HCT116 (cell line): ENCODE results near the gene P2RY14. TPM values are rescaled to one million over a fixed set of nuclear protein-coding genes. Genes with fewer than 3 reads are reported as not detected.

Source experiments
- ATAC-seq: fragments of 200-7000 bp; cut with Tn5 transposase; 2 replicates; pipeline ENCODE4 v1.9.1; 2020; ENCODE audit warnings: mild to moderate bottlenecking, moderate library complexity
- BruUV-seq: library from RNA; stranded (reverse); fragments of 400-500 nt; replicated peaks from 2 replicates; lab custom pipeline; 2021; lab: Mats Ljungman, UMichigan
- CTCF ChIA-PET: fragments of 300-600 bp; sonication (Branson Sonifier 250); formaldehyde crosslinking; loops from one replicate; lab custom pipeline; 2021; ENCODE audit warnings: antibody characterized with exemption; lab: Charles Lee
- POLR2A ChIA-PET: fragments of 300-600, 350-600 bp; sonication (Branson Sonifier 250); formaldehyde crosslinking; loops from one replicate; lab custom pipeline; 2021; ENCODE audit warnings: antibody characterized with exemption; lab: Charles Lee
- RAD21 ChIA-PET, 2 experiments: fragments of 300-600 bp; sonication (Branson Sonifier 250); formaldehyde crosslinking; loops; one replicate each; lab custom pipeline; 2023; ENCODE audit warnings: low total read pairs in 2 of 2; ENCODE audit not compliant: uncharacterized antibody in 2 of 2, unreplicated experiment in 2 of 2, low non-redundant PET in 1 of 2; lab: Charles Lee
- DNase-seq: peaks from one replicate; pipeline ENCODE4 v3.0.0-alpha.2; 2010; ENCODE audit warnings: low read depth, low spot score
- H2AFZ ChIP-seq: fragments of 200-600 bp; shearing (Covaris generic), sonication (generic); 2 replicates; pipeline ENCODE4 v1.6.1; 2017; ENCODE audit warnings: low read depth, mixed run types, mixed read lengths, antibody characterized with exemption, low read length; ENCODE audit not compliant: poor library complexity, severe bottlenecking
- H3K27ac ChIP-seq: 2 replicates; pipeline ENCODE4 v1.5.1; 2012; ENCODE audit warnings: low read depth, low read length
- H3K27me3 ChIP-seq: fragments of 200-600 bp; sonication (generic); 2 replicates; pipeline ENCODE4 v1.6.1; 2016; ENCODE audit warnings: mixed run types, low read length, mixed read lengths; ENCODE audit not compliant: insufficient read depth
- H3K36me3 ChIP-seq, 2 experiments: fragments of 200-500 bp in 1 of 2; fragments of 200-600 bp in 1 of 2; sonication (Bioruptor generic) in 1 of 2; sonication (generic) in 1 of 2; 2 replicates each; pipeline versions ENCODE4 v1.5.1 to v1.6.1; 2014 to 2016; ENCODE audit warnings: low read length in 2 of 2, inconsistent platforms in 1 of 2, mixed read lengths in 1 of 2, mixed run types in 1 of 2; ENCODE audit not compliant: insufficient read depth in 2 of 2, control insufficient read depth in 1 of 2
- H3K4me1 ChIP-seq, 2 experiments: fragments of 200-600 bp in 1 of 2; sonication (generic) in 1 of 2; 2 replicates each; pipeline versions ENCODE4 v1.5.1 to v1.6.1; 2012 to 2017; ENCODE audit warnings: low read length in 2 of 2, inconsistent platforms in 1 of 2, mild to moderate bottlenecking in 1 of 2, mixed read lengths in 1 of 2, mixed run types in 1 of 2, moderate library complexity in 1 of 2; ENCODE audit not compliant: insufficient read depth in 2 of 2, control insufficient read depth in 1 of 2
- H3K4me2 ChIP-seq: fragments of 200-600 bp; sonication (generic); 2 replicates; pipeline ENCODE4 v1.6.1; 2017; ENCODE audit warnings: mixed run types, low read length, mixed read lengths
- H3K4me3 ChIP-seq, 2 experiments: fragments of 200-600 bp in 1 of 2; sonication (generic) in 1 of 2; replicated peaks in 1 of 2; 2 replicates each; pipeline ENCODE4 v1.5.1; 2011 to 2016; ENCODE audit warnings: low read length in 2 of 2, control low read depth in 1 of 2, low read depth in 1 of 2, mild to moderate bottlenecking in 1 of 2, mixed read lengths in 1 of 2, mixed run types in 1 of 2
- H3K79me2 ChIP-seq: fragments of 200-600 bp; sonication (generic); 2 replicates; pipeline ENCODE4 v1.6.1; 2017; ENCODE audit warnings: mild to moderate bottlenecking, mixed run types, low read length, moderate library complexity, mixed read lengths; ENCODE audit not compliant: insufficient read depth
- H3K9ac ChIP-seq: fragments of 200-600 bp; sonication (generic); 2 replicates; pipeline ENCODE4 v1.6.1; 2016; ENCODE audit warnings: low read length, mixed read lengths
- H3K9me2 ChIP-seq: fragments of 200-600 bp; sonication (generic), shearing (Covaris generic); 2 replicates; pipeline ENCODE4 v1.6.1; 2017; ENCODE audit warnings: mixed run types, mild to moderate bottlenecking, moderate library complexity; ENCODE audit not compliant: insufficient read depth
- H3K9me3 ChIP-seq, 2 experiments: fragments of 200-500 bp in 1 of 2; fragments of 200-600 bp in 1 of 2; sonication (Bioruptor generic) in 1 of 2; sonication (generic) in 1 of 2; 2 replicates each; pipeline ENCODE4 v1.6.1; 2014 to 2017; ENCODE audit warnings: low read length in 2 of 2, mixed read lengths in 2 of 2, inconsistent platforms in 1 of 2, low read depth in 1 of 2, mild to moderate bottlenecking in 1 of 2, mixed run types in 1 of 2, moderate library complexity in 1 of 2; ENCODE audit not compliant: control insufficient read depth in 1 of 2, insufficient read depth in 1 of 2
- H4K20me1 ChIP-seq: fragments of 200-600 bp; sonication (generic), shearing (Covaris generic); 2 replicates; pipeline ENCODE4 v1.6.1; 2017; ENCODE audit warnings: mixed run types, mild to moderate bottlenecking, moderate library complexity; ENCODE audit not compliant: insufficient read depth
- EGR1 ChIP-seq: IDR thresholded peaks from 2 replicates; pipeline ENCODE4 v1.6.1; 2012; ENCODE audit warnings: low read depth
- EZH2phosphoT487 ChIP-seq: fragments of 200-600 bp; IDR thresholded peaks from 2 replicates; pipeline ENCODE4 v1.6.1; 2018; ENCODE audit warnings: antibody characterized with exemption, borderline replicate concordance
- POLR2A ChIP-seq: IDR thresholded peaks from 2 replicates; pipeline ENCODE4 v1.7.0; 2011; ENCODE audit warnings: borderline replicate concordance; ENCODE audit not compliant: insufficient read depth, insufficient read length; ENCODE audit errors: extremely low read depth
- POLR2AphosphoS5 ChIP-seq: IDR thresholded peaks from 2 replicates; pipeline ENCODE4 v1.6.1; 2011; ENCODE audit warnings: mild to moderate bottlenecking, low read depth, low read length, moderate library complexity
- SIN3A ChIP-seq: IDR thresholded peaks from 2 replicates; pipeline ENCODE4 v1.6.1; 2012; ENCODE audit warnings: low read depth
- SP1 ChIP-seq: IDR thresholded peaks from 2 replicates; pipeline ENCODE4 v1.6.1; 2012; ENCODE audit warnings: low read depth
- SRF ChIP-seq: IDR thresholded peaks from 2 replicates; pipeline ENCODE4 v1.6.1; 2012; ENCODE audit warnings: low read depth
- ZNF274 ChIP-seq: fragments of 200-500 bp; sonication (Bioruptor generic); IDR thresholded peaks from 2 replicates; pipeline ENCODE4 v1.6.1; 2014; ENCODE audit warnings: mild to moderate bottlenecking, low read depth, low read length, inconsistent platforms
- intact Hi-C: fragments of 100-400 bp; cut with micrococcal nuclease; formaldehyde crosslinking; loops from 2 replicates; pipeline ENCODE4 v1.10.0; 2022
- total RNA-seq: library from RNA; stranded (reverse); gene quantifications from one replicate; pipeline ENCODE4 v1.2.1, GENCODE V29; 2021; ENCODE audit not compliant: unreplicated experiment
- TF ChIP-seq, protein P1 (sequence below): IDR thresholded peaks from 2 replicates; pipeline ENCODE4 v1.6.1; 2012; ENCODE audit warnings: low read depth

The P2RY14 gene
- total RNA-seq, 1 experiment from 2014 or later: not detected

DNA sequence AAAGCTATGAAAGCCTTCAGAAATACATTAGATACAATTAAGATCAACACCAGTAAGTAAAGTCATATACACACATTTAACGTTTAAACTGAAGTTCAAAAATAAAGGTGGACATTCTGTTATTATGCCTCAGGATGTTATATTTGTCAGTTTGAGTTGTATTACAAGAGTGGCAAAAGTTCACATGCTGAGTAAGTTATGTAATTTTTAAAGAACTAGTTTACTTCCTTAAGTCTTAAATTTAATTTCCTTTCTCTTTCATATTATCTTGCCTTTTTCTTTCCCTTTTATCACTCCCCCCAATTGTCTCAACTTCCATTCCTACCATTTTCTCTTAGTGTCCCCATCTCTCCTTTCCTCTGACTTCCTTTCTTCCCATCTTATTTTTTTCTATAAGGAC is 43.2 kb upstream of the P2RY14 start:
- Histone ChIP-seq H3K9me2 (no peaks in the 10 kb centered on the region), H3K4me1 (peaks cover 25 to 27% of the 10 kb centered on the region in 2 experiments), H3K36me3 (no peaks in the 10 kb centered on the region), H3K27me3 (no peaks in the 10 kb centered on the region)
- no peak for ATAC-seq
- DNase-seq: no peak
- POLR2A ChIA-PET: no interaction called here
- no TSS peak for BruUV-seq
- intact Hi-C loops: no loop called here
- TF ChIP-seq SP1 (no peak), POLR2AphosphoS5 (no peak)
- TF ChIP-seq, all 23 proteins: peak for 0
- Histone ChIP-seq H2AFZ (no peak overlapping the region), H3K27ac (no peak overlapping the region), H3K79me2 (no peaks in the 10 kb centered on the region), H4K20me1 (no peaks in the 10 kb centered on the region), H3K4me2 (no peak overlapping the region), H3K9ac (no peak overlapping the region), H3K4me3 (no peak overlapping the region), H3K9me3 (no peaks in the 10 kb centered on the region)
- ChIA-PET CTCF (no interaction called here), RAD21 (no interaction called here)

DNA sequence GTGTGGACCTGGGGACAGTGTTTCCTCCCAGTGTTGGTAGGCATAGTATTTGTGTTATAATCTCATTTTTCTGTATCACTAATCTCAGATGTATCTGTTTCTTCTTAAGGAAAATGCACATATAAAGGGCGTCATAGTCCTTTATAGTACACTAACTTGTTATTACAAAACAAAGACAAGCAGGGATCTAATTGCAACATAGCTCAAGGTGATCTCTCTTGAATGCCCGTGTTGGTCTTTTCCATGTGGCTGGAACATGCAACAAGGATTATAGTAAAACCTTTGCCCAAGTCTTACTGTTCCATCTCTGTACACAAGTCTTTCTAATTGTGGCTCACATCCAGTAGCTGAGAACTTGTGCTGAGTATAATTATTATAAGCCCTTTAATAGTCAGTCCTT is 41.8 kb upstream of the P2RY14 start:
- H3K9me3 ChIP-seq: no peaks in the 10 kb centered on the region
- ChIA-PET RAD21 (no interaction called here), CTCF (no interaction called here), POLR2A (no interaction called here)
- no peaks in the 10 kb centered on the region for H4K20me1 ChIP-seq
- no peak for DNase-seq
- H3K9me2 ChIP-seq: no peaks in the 10 kb centered on the region
- peaks cover 38 to 41% of the 10 kb centered on the region in 2 experiments for H3K4me1 ChIP-seq
- no TSS peak for BruUV-seq
- ATAC-seq: no peak
- H3K27ac ChIP-seq: no peak overlapping the region
- H2AFZ ChIP-seq: no peak overlapping the region
- no peaks in the 10 kb centered on the region for H3K79me2 ChIP-seq
- no peaks in the 10 kb centered on the region for H3K27me3 ChIP-seq
- no peak overlapping the region for H3K4me2 ChIP-seq
- no peaks in the 10 kb centered on the region for H3K36me3 ChIP-seq
- no peak overlapping the region for H3K4me3 ChIP-seq
- no peak overlapping the region for H3K9ac ChIP-seq
- intact Hi-C loops: no loop called here
- TF ChIP-seq POLR2AphosphoS5 (no peak), SRF (no peak), ZNF274 (no peak), POLR2A (no peak), SIN3A (no peak), EGR1 (no peak), EZH2phosphoT487 (no peak)
- TF ChIP-seq, protein P1, sequence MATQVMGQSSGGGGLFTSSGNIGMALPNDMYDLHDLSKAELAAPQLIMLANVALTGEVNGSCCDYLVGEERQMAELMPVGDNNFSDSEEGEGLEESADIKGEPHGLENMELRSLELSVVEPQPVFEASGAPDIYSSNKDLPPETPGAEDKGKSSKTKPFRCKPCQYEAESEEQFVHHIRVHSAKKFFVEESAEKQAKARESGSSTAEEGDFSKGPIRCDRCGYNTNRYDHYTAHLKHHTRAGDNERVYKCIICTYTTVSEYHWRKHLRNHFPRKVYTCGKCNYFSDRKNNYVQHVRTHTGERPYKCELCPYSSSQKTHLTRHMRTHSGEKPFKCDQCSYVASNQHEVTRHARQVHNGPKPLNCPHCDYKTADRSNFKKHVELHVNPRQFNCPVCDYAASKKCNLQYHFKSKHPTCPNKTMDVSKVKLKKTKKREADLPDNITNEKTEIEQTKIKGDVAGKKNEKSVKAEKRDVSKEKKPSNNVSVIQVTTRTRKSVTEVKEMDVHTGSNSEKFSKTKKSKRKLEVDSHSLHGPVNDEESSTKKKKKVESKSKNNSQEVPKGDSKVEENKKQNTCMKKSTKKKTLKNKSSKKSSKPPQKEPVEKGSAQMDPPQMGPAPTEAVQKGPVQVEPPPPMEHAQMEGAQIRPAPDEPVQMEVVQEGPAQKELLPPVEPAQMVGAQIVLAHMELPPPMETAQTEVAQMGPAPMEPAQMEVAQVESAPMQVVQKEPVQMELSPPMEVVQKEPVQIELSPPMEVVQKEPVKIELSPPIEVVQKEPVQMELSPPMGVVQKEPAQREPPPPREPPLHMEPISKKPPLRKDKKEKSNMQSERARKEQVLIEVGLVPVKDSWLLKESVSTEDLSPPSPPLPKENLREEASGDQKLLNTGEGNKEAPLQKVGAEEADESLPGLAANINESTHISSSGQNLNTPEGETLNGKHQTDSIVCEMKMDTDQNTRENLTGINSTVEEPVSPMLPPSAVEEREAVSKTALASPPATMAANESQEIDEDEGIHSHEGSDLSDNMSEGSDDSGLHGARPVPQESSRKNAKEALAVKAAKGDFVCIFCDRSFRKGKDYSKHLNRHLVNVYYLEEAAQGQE: no peak
- TF ChIP-seq, all 23 proteins: peak for 0
